ENCODE results near the gene CNTN4.

DNA sequence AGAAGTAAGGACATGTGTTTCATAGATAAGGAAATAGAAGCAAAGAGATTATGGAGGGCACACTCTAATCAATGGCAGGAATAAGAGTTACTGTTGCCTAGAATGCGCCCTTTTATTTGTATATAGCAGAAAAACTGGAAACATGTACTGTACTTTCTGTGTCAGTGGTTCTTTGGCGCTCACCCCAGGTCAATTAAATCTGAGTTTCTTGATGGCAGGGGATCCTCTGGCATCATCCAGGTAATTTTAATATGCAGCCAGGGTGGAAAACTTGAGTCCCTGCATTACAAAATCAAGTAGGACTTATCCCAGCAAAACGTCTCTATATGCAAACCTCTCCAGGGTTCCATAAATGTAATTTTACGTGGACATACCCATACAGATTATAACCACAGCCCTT lies 727.4 kb downstream of the CNTN4 start:
- TF ChIP-seq, protein P1, sequence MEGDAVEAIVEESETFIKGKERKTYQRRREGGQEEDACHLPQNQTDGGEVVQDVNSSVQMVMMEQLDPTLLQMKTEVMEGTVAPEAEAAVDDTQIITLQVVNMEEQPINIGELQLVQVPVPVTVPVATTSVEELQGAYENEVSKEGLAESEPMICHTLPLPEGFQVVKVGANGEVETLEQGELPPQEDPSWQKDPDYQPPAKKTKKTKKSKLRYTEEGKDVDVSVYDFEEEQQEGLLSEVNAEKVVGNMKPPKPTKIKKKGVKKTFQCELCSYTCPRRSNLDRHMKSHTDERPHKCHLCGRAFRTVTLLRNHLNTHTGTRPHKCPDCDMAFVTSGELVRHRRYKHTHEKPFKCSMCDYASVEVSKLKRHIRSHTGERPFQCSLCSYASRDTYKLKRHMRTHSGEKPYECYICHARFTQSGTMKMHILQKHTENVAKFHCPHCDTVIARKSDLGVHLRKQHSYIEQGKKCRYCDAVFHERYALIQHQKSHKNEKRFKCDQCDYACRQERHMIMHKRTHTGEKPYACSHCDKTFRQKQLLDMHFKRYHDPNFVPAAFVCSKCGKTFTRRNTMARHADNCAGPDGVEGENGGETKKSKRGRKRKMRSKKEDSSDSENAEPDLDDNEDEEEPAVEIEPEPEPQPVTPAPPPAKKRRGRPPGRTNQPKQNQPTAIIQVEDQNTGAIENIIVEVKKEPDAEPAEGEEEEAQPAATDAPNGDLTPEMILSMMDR (conservative IDR thresholded peaks at IDR 0.05; ENCODE audit: low read depth, low read length): no peak
- TF ChIP-seq EZH2 (IDR thresholded peaks at IDR 0.05; ENCODE audit: borderline replicate concordance, low read depth, low read length, poor library complexity, severe bottlenecking): no peak

Data from A673 (cell line).